Pancreas (tissue), 10 donors: ENCODE data around the gene CHRNA10. TPM values are rescaled to one million over a fixed set of nuclear protein-coding genes. Genes with fewer than 3 reads are reported as not detected.
"Not testable (repeated sequence)": the region's sequence is repeated elsewhere in the genome, so short reads cannot be mapped to it uniquely, and the experiment has no call there.

ENCODE experiments used
- ATAC-seq, 4 donors: fragments of 200-7000 bp; cut with Tn5 transposase; one replicate each; pipeline versions ENCODE4 v1.8.0 to v1.9.1; 2020; ENCODE audit warnings: mild to moderate bottlenecking in 4 of 4, moderate library complexity in 4 of 4
- DNase-seq, 6 donors: peaks; one replicate each; pipeline ENCODE4 v3.0.0-alpha.2; 2020
- FAIRE-seq: peaks from 2 replicates; lab custom pipeline; 2012; peaks lifted over from hg19 to GRCh38; lab: Jason Lieb, UNC
- H3K27ac ChIP-seq, 4 donors: fragments of 200-600 bp; sonication (generic); 1 replicate in 3 of 4; 2 replicates in 1 of 4; pipeline versions ENCODE4 v1.5.0 to v1.8.0; 2020
- H3K27me3 ChIP-seq, 4 donors: fragments of 200-600 bp; one replicate each; pipeline ENCODE4 v1.8.0; 2021
- H3K36me3 ChIP-seq, 3 donors: fragments of 200-600 bp; sonication (generic) in 1 of 3; one replicate each; pipeline versions ENCODE4 v1.5.0 to v1.8.0; 2020 to 2021
- H3K4me1 ChIP-seq, 3 donors: fragments of 200-600 bp; one replicate each; pipeline ENCODE4 v1.8.0; 2021
- H3K4me3 ChIP-seq, 4 donors: fragments of 200-600 bp; sonication (generic) in 2 of 4; one replicate each; pipeline versions ENCODE4 v1.5.0 to v1.8.0; 2020 to 2021
- H3K9me3 ChIP-seq, 4 donors: fragments of 200-600 bp; one replicate each; pipeline ENCODE4 v1.8.0; 2021
- WGBS, 2 donors: extraction: QIAGEN DNeasy Blood & Tissue Kit; methylation state at CpG; one replicate each; pipeline ENCODE4 v1.1.7; 2013; 5-methylcytosine and 5-hydroxymethylcytosine counted together
- intact Hi-C, 3 donors: fragments of 100-400 bp; cut with DNase I; formaldehyde crosslinking; loops; one replicate each; pipeline versions ENCODE4 v1.11.1 to v1.14.2; 2022
- polyA plus RNA-seq, 2 donors: library from polyadenylated mRNA; stranded (reverse); fragments of 200-250 nt; gene quantifications; one replicate each; pipeline ENCODE4 v1.2.3, GENCODE V29; 2013
- total RNA-seq, 6 donors: library from RNA; stranded (reverse); fragmentation: NEBNext Ultra II Directional in 4 of 6; extraction: Animal tissue kit (Norgen Biotek cat#: 25700) in 4 of 6; gene quantifications; one replicate each; pipeline versions ENCODE4 v1.2.1 to v1.2.4, GENCODE V29; 2021 to 2023
- TF ChIP-seq, protein P1 (sequence below), 4 donors: fragments of 200-600 bp; sonication (generic) in 3 of 4; IDR thresholded peaks; one replicate each; pipeline versions ENCODE4 v1.5.0 to v1.8.0; 2021; ENCODE audit warnings: antibody characterized with exemption in 4 of 4
- donor health status: healthy with polysubstance abuse.
- donor health status: DM: no; HTN: no; CAD: no; lungs with moderate emphysema.
- donor health status: DM: no; HTN: no; CAD: no.
- donor health status: control.
- donor health status: control.
- donor health status: Bipolar disorder and iron deficiency.
- donor health status: DM: yes; HTN: yes; CAD: no.
- donor health status: DM: no; HTN: no; CAD: no.
- donor health status: DM: no; HTN: no; CAD: no.
- donor health status: DM: yes; HTN: yes; CAD: no.

The CHRNA10 gene
- total and polyA plus RNA-seq, 8 donors = 0.35 to 3.1 (median 0.54) TPM

DNA sequence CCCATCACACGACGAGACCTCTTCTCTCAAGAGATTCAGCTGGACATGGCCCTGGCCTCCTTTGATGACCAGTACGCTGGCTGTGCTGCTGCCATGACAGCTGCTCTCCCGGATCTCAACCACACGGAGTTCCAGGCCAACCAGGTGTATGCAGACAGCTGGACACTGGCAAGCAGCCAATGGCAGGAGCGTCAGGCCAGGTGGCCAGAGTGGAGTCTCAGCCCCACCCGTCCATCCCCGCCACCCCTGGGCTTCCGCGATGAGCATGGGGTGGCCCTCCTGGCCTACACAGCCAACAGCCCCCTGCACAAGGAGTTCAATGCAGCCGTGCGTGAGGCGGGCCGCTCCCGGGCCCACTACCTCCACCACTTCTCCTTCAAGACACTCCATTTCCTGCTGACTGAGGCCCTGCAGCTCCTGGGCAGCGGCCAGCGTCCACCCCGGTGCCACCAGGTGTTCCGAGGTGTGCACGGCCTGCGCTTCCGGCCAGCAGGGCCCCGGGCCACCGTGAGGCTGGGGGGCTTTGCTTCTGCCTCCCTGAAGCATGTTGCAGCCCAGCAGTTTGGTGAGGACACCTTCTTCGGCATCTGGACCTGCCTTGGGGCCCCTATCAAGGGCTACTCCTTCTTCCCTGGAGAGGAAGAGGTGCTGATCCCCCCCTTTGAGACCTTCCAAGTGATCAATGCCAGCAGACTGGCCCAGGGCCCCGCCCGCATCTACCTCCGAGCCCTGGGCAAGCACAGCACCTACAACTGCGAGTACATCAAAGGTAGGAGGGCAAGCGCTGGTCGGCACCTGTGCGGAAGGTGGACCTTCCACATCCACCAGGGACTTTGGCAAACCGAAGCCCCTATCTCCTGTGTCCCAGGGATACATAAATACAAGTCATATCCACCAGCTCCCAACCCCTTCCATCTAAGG lies 11.3 kb downstream of the CHRNA10 start:
- peak in 2 of 4 donors; percentile 22 to 51 for ATAC-seq
- H3K27ac ChIP-seq = no peak overlapping the region

DNA sequence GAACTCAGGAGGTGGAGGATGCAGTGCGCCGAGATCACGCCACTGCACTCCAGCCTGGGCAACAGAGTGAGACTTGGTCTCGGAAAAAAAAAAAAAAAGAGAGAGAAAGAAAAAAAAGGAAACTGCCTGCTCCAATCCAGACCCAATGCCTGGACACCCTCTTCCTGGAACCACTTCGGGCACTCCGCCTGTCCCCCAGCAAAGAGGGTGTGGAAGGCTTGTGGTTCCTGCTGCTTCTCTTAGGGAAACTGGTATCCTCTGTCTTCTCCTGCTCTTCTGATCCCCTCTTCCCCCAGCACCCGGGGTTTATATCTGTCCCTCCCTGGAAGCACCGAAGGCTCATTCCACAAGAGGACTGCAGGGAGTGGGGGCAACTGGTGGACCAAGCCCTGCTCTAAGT lies 12.9 kb downstream of the CHRNA10 start:
- Histone ChIP-seq H3K27ac (no peak overlapping the region), H3K9me3 (no peaks in the 10 kb centered on the region), H3K4me3 (no peak overlapping the region), H3K36me3 (no peaks in the 10 kb centered on the region), H3K4me1 (no peaks in the 10 kb centered on the region), H3K27me3 (no peaks in the 10 kb centered on the region)
- 90 to 94% methylated on average over 8 of the region's 8 CpGs for WGBS, 2 donors
- TF ChIP-seq, protein P1, sequence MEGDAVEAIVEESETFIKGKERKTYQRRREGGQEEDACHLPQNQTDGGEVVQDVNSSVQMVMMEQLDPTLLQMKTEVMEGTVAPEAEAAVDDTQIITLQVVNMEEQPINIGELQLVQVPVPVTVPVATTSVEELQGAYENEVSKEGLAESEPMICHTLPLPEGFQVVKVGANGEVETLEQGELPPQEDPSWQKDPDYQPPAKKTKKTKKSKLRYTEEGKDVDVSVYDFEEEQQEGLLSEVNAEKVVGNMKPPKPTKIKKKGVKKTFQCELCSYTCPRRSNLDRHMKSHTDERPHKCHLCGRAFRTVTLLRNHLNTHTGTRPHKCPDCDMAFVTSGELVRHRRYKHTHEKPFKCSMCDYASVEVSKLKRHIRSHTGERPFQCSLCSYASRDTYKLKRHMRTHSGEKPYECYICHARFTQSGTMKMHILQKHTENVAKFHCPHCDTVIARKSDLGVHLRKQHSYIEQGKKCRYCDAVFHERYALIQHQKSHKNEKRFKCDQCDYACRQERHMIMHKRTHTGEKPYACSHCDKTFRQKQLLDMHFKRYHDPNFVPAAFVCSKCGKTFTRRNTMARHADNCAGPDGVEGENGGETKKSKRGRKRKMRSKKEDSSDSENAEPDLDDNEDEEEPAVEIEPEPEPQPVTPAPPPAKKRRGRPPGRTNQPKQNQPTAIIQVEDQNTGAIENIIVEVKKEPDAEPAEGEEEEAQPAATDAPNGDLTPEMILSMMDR (IDR thresholded peaks at IDR 0.05) = no peak
- no peak for DNase-seq
- intact Hi-C loops = no loop called here
- FAIRE-seq = no peak
- ATAC-seq = no peak

More for the DNA sequence above, 11.3 kb downstream of the CHRNA10 start:
- intact Hi-C loops = no loop called here
- 76 to 79% methylated on average over 33 of the region's 33 CpGs for WGBS, 2 donors
- TF ChIP-seq, protein P1 (IDR thresholded peaks at IDR 0.05) = no peak
- DNase-seq = peak in 4 of 6 donors; percentile 35 to 79 (median 60)
- Histone ChIP-seq H3K4me3 (no peak overlapping the region), H3K4me1 (no peaks in the 10 kb centered on the region), H3K9me3 (no peaks in the 10 kb centered on the region), H3K27me3 (no peaks in the 10 kb centered on the region), H3K36me3 (no peaks in the 10 kb centered on the region)
- FAIRE-seq = no peak

DNA sequence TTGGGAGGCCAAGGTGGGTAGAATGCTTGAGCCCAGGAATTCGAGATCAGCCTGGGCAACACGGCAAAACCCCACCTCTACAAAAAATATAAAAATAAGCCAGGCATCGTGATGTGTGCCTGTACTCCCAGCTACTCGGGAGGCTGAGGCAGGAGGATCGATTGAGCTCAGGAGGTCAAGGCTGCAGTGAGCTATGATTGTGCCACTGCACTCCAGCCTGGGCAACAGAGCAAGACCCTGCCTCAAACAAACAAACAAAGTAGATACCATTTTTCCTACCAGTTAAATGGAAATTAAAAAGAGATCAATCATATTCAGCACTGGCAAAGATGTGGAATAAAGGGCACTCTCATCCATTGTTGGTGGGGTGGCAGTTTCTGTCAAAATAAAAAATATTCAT lies 13.9 kb downstream of the CHRNA10 start:
- WGBS, 2 donors = 63 to 71% methylated on average over 5 of the region's 5 CpGs
- H3K27ac ChIP-seq, H3K4me3 ChIP-seq, H3K27me3 ChIP-seq, H3K4me1 ChIP-seq, DNase-seq, ATAC-seq, H3K36me3 ChIP-seq, intact Hi-C loops, H3K9me3 ChIP-seq, FAIRE-seq: not testable (repeated sequence)

DNA sequence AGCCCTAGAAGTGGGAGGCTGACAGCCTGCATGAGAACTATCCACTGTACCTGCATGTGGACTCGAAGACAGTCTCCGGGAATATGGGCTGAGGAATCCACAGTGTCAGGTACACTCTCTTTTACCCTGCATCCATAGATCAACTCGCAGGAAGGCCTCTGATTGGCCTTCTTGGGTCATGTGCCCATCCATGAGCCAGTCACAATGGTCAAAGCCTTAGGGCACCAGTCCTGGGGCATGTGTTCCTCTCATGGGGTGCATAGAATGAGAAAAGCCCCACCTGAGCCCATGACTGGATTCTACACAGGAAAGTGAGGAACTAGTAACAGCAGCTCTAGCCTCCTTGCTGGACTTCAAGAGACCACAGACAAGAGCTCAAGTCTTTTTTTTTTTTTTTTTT lies 15.6 kb downstream of the CHRNA10 start:
- intact Hi-C loops = no loop called here
- Histone ChIP-seq H3K4me1 (no peaks in the 10 kb centered on the region), H3K4me3 (no peak overlapping the region), H3K27ac (no peak overlapping the region), H3K9me3 (no peaks in the 10 kb centered on the region), H3K27me3 (no peaks in the 10 kb centered on the region), H3K36me3 (no peaks in the 10 kb centered on the region)
- TF ChIP-seq, protein P1 (IDR thresholded peaks at IDR 0.05) = no peak
- no peak for ATAC-seq
- FAIRE-seq = no peak
- no peak for DNase-seq
- 80% methylated on average over 3 of the region's 3 CpGs for WGBS, 2 donors

DNA sequence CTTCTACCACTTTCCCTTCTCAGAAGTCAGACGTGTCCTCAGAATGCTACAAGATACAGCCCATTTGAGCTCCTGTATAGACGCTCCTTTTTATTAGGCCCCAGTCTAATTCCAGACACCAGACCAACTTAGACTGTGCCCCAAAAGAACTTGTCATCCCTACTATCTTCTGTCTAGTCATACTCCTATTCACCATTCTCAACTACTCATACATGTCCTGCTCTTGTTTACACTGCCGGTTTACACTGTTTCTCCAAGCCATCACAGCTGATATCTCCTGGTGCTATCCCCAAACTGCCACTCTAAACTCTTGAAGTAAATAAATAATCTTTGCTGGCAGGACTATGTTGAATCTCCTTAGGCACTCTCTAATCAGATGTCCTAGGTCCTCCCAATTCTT lies 18.7 kb downstream of the CHRNA10 start:
- intact Hi-C loops, H3K27me3 ChIP-seq, H3K9me3 ChIP-seq, H3K4me1 ChIP-seq, ATAC-seq, FAIRE-seq, H3K27ac ChIP-seq, DNase-seq, H3K36me3 ChIP-seq, H3K4me3 ChIP-seq: not testable (repeated sequence)
- 81 to 90% methylated on average over 2 of the region's 3 CpGs for WGBS, 2 donors

DNA sequence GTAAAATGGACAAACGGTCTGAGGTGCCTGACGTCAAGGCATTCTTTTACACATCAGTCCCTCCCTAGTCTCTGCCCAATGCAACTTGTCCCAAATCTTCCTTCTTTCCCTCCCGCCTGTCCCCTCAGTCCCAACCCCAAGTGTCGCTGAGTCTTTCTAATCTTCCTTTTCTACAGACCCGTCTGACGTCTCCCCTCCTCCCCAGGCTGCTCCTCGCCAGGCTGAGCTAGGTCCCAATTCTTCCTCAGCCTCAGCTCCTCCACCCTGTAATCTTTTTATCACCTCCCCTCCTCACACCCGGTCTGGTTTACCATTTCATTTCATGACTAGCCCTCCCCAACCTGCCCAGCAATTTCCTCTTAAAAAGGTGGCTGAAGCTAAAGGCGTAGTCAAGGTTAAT lies 21.8 kb downstream of the CHRNA10 start:
- DNase-seq, H3K27me3 ChIP-seq, FAIRE-seq, H3K4me1 ChIP-seq, ATAC-seq, H3K27ac ChIP-seq, H3K4me3 ChIP-seq, H3K36me3 ChIP-seq, intact Hi-C loops, H3K9me3 ChIP-seq: not testable (repeated sequence)
- WGBS, 2 donors = 26 to 44% methylated on average over 9 of the region's 9 CpGs

DNA sequence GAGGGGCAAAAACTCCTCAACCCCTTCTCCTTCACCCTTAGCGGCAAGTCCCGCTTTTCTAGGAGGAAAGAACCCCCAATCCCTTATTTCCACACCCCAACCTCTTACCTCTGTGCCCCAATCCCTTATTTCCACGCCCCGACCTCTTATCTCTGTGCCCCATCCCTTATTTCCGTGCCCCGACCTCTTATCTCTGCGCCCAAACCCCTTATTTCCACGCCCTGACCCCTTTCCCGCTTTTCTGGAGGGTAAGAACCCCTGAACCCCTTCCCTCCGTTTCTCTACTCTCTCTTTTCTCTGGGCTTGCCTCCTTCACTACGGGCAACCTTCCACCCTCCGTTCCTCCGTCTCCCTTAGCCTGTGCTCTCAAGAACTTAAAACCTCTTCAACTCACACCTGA lies 22.3 kb downstream of the CHRNA10 start:
- H3K27me3 ChIP-seq, H3K27ac ChIP-seq, H3K4me1 ChIP-seq, H3K9me3 ChIP-seq, H3K4me3 ChIP-seq, H3K36me3 ChIP-seq, ATAC-seq, DNase-seq, FAIRE-seq, intact Hi-C loops: not testable (repeated sequence)
- whole genome bisulfite sequencing, 2 donors = 57 to 62% methylated on average over 13 of the region's 13 CpGs
